DOHH2 (cell line): Measurements from ENCODE around the gene TRIM14.

Experiments
- CTCF ChIP-seq: fragments of 200-600 bp; sonication (generic); IDR thresholded peaks from one replicate; pipeline ENCODE4 v1.5.1; 2014; ENCODE audit warnings: antibody characterized with exemption, mild to moderate bottlenecking, low read depth, low read length; ENCODE audit not compliant: poor library complexity, severe bottlenecking
- EZH2phosphoT487 ChIP-seq: fragments of 200-600 bp; sonication (generic); IDR thresholded peaks from 2 replicates; pipeline ENCODE4 v1.6.1; 2017; ENCODE audit warnings: borderline replicate concordance, mild to moderate bottlenecking, antibody characterized with exemption, low read length, moderate library complexity, mixed read lengths

GRCh38 chr9:98092613-98092931 is 26.4 kb downstream of the TRIM14 start:
- TF ChIP-seq CTCF: no peak
- no peak for TF ChIP-seq EZH2phosphoT487
